Measurements from ENCODE around the gene HMCN2. TPM values are rescaled to one million over a fixed set of nuclear protein-coding genes. Genes with fewer than 3 reads are reported as not detected.

HMCN2 gene
- total RNA-seq, 4 donors from 2014 or later = 24.8 to 61.7 (median 36.1) TPM

DNA sequence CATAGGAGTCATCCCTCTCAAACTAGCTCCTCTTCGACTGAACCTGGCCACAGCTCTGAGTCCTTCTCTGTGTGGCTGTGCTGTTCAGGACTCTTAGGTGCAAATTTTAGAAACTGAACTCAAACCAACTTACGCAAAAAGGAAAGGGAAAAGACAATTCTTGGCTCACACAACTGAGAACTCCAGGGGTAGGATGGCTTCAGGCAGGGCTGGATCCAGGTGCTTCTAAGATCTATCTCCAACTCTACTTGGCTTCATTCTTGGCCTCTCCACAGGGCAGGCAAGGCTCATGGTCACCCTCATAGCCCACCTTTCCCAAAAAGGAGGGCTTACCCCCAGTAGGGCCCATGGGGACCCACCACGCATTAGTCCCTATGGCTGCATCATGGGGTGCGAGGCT, 187.3 kb downstream of the HMCN2 start:
- Histone ChIP-seq H3K27me3 (no peaks in the 10 kb centered on the region), H3K27ac (peak overlapping the region in 2 of 4 donors; percentile 87 to 88), H3K4me1 (peaks cover 0 to 52% (median 10%) of the 10 kb centered on the region in 4 donors), H3K36me3 (no peaks in the 10 kb centered on the region), H3K9me3 (no peaks in the 10 kb centered on the region), H3K4me3 (no peak overlapping the region)
- TF ChIP-seq, protein P1, sequence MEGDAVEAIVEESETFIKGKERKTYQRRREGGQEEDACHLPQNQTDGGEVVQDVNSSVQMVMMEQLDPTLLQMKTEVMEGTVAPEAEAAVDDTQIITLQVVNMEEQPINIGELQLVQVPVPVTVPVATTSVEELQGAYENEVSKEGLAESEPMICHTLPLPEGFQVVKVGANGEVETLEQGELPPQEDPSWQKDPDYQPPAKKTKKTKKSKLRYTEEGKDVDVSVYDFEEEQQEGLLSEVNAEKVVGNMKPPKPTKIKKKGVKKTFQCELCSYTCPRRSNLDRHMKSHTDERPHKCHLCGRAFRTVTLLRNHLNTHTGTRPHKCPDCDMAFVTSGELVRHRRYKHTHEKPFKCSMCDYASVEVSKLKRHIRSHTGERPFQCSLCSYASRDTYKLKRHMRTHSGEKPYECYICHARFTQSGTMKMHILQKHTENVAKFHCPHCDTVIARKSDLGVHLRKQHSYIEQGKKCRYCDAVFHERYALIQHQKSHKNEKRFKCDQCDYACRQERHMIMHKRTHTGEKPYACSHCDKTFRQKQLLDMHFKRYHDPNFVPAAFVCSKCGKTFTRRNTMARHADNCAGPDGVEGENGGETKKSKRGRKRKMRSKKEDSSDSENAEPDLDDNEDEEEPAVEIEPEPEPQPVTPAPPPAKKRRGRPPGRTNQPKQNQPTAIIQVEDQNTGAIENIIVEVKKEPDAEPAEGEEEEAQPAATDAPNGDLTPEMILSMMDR (IDR thresholded peaks at IDR 0.05) = no peak
- TF ChIP-seq POLR2A (IDR thresholded peaks at IDR 0.05) = no peak
- DNase-seq = no peak

GRCh38 chr9:130453487-130453886, 187.9 kb downstream of the HMCN2 start:
- TF ChIP-seq, protein P1 (IDR thresholded peaks at IDR 0.05) = no peak
- TF ChIP-seq POLR2A (IDR thresholded peaks at IDR 0.05) = no peak
- DNase-seq = peak in 1 of 3 donors; percentile 64
- peaks cover 0 to 45% (median 10%) of the 10 kb centered on the region in 4 donors for H3K4me1 ChIP-seq
- H3K4me3 ChIP-seq = no peak overlapping the region
- no peaks in the 10 kb centered on the region for H3K27me3 ChIP-seq
- no peak overlapping the region for H3K27ac ChIP-seq
- peaks cover 0 to 3% (median 0%) of the 10 kb centered on the region in 3 donors for H3K36me3 ChIP-seq
- no peaks in the 10 kb centered on the region for H3K9me3 ChIP-seq

DNA sequence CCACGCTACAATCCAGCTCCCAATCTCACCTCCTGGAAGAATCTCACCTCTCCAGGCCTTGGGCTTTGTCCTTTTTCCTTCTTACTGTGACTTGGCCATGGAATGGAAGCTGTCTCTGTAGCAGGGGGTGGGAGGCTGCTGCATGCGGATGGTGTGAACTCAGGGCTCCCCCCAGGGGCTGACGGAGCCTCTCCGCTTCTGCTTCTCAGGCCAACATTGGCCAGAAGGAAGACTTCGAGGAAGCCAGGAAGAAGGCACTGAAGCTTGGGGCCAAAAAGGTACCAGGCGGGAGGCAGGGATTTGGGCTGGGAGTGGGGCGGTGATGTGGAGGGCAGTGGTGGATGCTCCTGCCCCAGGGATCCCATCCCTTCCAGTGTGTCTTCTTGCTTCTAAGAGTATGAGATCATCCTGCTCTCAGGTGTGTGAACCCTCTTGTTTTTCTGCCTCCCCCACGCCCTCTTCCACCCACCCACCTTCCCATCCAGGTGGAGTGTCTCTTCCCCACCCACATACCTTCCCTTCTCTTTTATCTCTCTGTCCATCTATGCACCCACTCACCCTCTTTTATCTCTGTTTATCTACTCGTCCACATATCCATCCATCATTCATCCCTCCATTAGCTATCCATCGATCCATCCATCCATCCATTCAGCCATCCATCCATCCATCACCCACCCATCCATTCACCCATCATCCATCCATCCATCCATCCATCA, 188.7 kb downstream of the HMCN2 start:
- DNase-seq = no peak
- H3K27me3 ChIP-seq = no peaks in the 10 kb centered on the region
- peaks cover 0 to 43% (median 10%) of the 10 kb centered on the region in 4 donors for H3K4me1 ChIP-seq
- H3K4me3 ChIP-seq = no peak overlapping the region
- H3K9me3 ChIP-seq = no peaks in the 10 kb centered on the region
- TF ChIP-seq POLR2A (IDR thresholded peaks at IDR 0.05) = no peak
- TF ChIP-seq, protein P1 (IDR thresholded peaks at IDR 0.05) = no peak
- no peak overlapping the region for H3K27ac ChIP-seq
- H3K36me3 ChIP-seq = peaks cover 0 to 8% (median 0%) of the 10 kb centered on the region in 3 donors

- Histone ChIP-seq H3K9me3 (no peaks in the 10 kb centered on the region), H3K4me3 (no peak overlapping the region), H3K27ac (no peak overlapping the region), H3K4me1 (peaks cover 0 to 40% (median 10%) of the 10 kb centered on the region in 4 donors), H3K27me3 (no peaks in the 10 kb centered on the region), H3K36me3 (peaks cover 0 to 14% (median 0%) of the 10 kb centered on the region in 3 donors)
- TF ChIP-seq, protein P1 (IDR thresholded peaks at IDR 0.05) = no peak
- TF ChIP-seq POLR2A (IDR thresholded peaks at IDR 0.05) = no peak
- DNase-seq = no peak
These were observed 189.3 kb downstream of the HMCN2 start for GRCh38 chr9:130454812-130455325.

GRCh38 chr9:130458027-130458803, 192.7 kb downstream of the HMCN2 start:
- peaks cover 0 to 7% (median 0%) of the 10 kb centered on the region in 4 donors for H3K4me1 ChIP-seq
- no peaks in the 10 kb centered on the region for H3K27me3 ChIP-seq
- no peak for DNase-seq
- TF ChIP-seq, protein P1 (IDR thresholded peaks at IDR 0.05) = no peak
- TF ChIP-seq POLR2A (IDR thresholded peaks at IDR 0.05) = no peak
- H3K9me3 ChIP-seq = no peaks in the 10 kb centered on the region
- H3K36me3 ChIP-seq = peaks cover 0 to 32% (median 0%) of the 10 kb centered on the region in 3 donors
- H3K4me3 ChIP-seq = no peak overlapping the region
- H3K27ac ChIP-seq = no peak overlapping the region
